GM20431 (cell line): ENCODE measurements around the gene RHOXF2.
"Not testable (repeated sequence)": the region's sequence is repeated elsewhere in the genome, so short reads cannot be mapped to it uniquely, and the experiment has no call there.

ENCODE experiments used
- in situ Hi-C: fragments of 300-500 bp; cut with MseI, MboI; formaldehyde crosslinking; loops from one replicate; pipeline ENCODE4 v1.15.0; 2020; ENCODE audit warnings: low sequenced_read_pairs; ENCODE audit not compliant: unreplicated experiment

The RHOXF2 gene, protein sequence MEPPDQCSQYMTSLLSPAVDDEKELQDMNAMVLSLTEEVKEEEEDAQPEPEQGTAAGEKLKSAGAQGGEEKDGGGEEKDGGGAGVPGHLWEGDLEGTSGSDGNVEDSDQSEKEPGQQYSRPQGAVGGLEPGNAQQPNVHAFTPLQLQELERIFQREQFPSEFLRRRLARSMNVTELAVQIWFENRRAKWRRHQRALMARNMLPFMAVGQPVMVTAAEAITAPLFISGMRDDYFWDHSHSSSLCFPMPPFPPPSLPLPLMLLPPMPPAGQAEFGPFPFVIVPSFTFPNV

DNA sequence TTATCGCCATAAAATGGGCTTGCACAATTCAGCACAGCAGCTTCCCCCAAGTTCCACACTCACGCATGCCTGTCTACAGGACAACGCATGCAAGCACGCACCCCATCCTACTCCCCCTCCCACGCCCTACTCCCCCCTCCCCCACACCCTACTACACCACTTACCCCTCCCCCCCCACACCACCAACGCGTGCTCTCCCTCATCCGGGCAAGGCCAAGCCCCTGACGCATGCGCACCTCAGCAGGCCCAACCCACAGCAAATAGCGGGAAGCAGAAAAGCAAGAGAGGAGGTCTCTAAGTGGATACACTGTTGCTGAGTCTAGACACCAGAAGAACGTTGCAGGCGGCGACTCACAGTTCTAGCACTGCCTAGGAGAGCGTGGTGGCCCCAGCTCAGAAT, at the start of gene RHOXF2:
Gene RHOXF2, plus strand, starts transcription at position 301 of the 400 bp plus-strand sequence. CDS start 138 bp downstream, outside the sequence.
- in situ Hi-C loops = not testable (repeated sequence)

DNA sequence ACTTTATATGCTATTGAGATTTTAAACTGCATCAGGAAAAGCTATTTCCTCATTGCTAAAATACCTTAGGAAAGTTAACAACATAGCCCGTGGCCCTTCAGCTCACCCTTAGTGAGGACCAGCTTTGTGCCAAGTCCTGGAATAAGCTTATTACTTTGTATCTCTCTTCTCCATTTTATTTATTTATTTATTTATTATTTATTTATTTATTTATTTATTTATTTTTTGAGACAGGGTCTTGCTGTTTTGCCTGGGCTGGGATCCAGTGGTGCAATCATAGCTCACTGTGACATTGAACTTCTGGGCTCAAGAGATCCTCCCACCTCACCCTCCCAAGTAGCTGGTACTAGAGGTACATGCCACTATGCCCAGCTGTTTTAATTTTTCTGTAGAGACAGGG, 49.0 kb upstream of the RHOXF2 start:
- in situ Hi-C loops = no loop called here

DNA sequence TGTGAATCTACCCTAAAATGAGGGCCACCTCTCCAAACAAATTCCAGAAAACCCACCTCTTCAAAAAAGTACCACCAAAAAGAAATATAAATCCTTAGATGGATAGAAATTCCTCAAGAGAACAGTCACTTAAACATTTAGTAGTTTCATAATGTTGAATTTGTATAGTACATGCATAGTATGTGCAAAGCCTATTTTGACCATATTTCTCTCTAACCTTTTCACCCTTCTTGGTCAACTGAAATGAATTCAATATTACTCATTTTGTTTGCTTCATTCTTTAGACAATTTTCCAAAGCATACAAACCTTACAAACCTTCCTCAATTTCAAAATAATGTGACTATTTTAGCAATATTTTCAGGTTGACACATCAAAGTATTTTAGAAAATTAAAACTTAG, 46.8 kb upstream of the RHOXF2 start:
- in situ Hi-C loops = no loop called here

DNA sequence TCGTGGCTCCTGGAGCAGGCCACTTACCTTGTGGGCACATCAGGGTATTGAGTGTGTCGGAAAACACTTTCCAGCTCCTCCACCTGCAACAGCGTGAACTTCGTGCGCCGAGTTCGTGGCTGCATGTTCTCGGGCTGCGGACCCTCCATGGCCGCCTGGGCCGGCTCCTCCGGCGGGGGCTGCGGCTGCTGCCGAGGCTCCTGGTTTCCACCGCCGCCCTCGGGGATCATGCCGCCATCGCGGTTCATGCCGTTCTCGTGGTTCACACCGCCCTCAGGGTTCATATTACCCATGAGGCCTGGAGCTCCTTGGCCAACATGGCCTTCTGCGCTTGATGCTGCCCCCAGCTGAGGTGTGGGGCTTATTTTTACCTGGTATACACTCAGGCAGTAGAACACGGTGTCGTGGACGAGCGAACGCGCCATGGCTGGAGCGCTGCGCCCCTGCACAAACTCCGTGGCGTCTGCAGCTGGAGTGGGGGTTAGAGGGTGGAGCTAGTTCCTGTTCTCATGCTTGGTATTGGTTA, 42.9 kb upstream of the RHOXF2 start, which contains the start of gene RHOXF1:
Gene RHOXF1, minus strand, starts transcription at position 476 of the 526 bp plus-strand sequence. Its CDS starts 51 bp downstream, at position 425.
- in situ Hi-C loops = no loop called here

GRCh38 chrX:120120223-120120622, 38.2 kb upstream of the RHOXF2 start:
- in situ Hi-C loops = no loop called here

- in situ Hi-C loops = loop anchor here (25.0 kb wide), 1 partner anchor 163 kb away; no protein-coding TSS in a partner anchor
These were observed 33.0 kb upstream of the RHOXF2 start for GRCh38 chrX:120125444-120125843.

- in situ Hi-C loops = loop anchor here (25.0 kb wide), 1 partner anchor 166 kb away; no protein-coding TSS in a partner anchor
These were observed 30.0 kb upstream of the RHOXF2 start for GRCh38 chrX:120128306-120128846.

DNA sequence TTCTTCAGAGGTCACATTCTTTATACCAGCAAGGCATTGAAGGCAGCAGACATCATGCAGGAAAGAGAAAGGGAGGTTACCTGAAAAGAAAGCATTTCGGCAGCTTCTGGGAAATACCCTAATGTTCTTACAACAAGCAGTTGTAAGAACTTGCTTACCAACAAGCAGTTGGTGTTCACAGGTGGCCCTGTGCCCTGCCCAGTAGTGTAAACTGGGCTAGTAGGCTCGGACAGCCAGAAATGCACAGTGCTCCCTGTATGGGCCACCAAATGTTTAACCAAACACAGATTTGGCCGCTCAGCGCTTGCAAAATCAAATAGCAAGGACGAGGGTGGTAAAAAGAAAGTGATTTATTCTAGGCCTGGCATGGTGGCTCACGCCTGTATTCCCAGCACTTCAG, 22.3 kb upstream of the RHOXF2 start:
- in situ Hi-C loops = loop anchor here (25.0 kb wide), 1 partner anchor 174 kb away; no protein-coding TSS in a partner anchor

DNA sequence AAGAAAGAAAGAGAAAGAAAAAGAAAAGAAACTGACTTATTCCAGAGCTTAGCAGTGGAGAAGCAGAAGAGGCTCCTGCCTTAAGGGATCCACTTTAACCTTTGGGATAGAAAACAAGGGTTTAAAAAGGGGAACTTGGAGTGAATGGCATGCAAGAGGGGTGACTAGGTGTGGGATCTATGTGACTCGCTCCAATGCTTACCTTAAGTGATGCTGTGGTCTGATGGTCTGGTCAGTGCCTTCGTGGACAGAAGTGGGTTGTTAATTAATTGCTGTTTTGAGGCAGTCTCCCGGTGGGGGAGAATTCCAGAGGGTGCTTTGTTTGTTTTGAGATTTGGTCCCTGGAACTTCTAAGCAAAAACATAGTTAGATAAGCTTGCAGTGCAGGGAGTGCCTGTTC, 21.6 kb upstream of the RHOXF2 start:
- in situ Hi-C loops = loop anchor here (25.0 kb wide), 1 partner anchor 175 kb away; no protein-coding TSS in a partner anchor

DNA sequence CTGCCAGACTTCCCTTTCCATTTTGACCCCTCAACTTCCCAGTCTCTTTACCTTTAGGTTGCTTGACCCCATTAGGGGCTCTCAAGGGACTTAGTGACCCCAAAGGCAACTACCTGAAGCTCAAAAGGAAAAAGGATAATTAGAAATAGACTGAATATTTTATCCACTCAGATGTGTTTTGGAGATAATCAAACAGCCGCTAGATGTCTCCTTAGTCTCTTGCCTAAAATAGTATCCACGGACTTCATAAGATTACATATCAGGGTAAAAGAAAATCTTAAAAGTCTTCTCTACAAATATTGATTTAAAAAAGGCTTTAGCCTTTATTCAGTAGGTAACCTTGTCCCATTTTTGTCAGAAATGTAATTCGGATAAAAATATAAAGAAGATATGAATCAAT, 21.0 kb upstream of the RHOXF2 start:
- in situ Hi-C loops = loop anchor here (25.0 kb wide), 1 partner anchor 175 kb away; no protein-coding TSS in a partner anchor

- in situ Hi-C loops = loop anchor here (25.0 kb wide), 1 partner anchor 178 kb away; no protein-coding TSS in a partner anchor
These were observed 18.0 kb upstream of the RHOXF2 start for GRCh38 chrX:120140293-120140981.

GRCh38 chrX:120144178-120144844, 14.1 kb upstream of the RHOXF2 start:
- in situ Hi-C loops = loop anchor here (25.0 kb wide), 1 partner anchor 182 kb away; no protein-coding TSS in a partner anchor

DNA sequence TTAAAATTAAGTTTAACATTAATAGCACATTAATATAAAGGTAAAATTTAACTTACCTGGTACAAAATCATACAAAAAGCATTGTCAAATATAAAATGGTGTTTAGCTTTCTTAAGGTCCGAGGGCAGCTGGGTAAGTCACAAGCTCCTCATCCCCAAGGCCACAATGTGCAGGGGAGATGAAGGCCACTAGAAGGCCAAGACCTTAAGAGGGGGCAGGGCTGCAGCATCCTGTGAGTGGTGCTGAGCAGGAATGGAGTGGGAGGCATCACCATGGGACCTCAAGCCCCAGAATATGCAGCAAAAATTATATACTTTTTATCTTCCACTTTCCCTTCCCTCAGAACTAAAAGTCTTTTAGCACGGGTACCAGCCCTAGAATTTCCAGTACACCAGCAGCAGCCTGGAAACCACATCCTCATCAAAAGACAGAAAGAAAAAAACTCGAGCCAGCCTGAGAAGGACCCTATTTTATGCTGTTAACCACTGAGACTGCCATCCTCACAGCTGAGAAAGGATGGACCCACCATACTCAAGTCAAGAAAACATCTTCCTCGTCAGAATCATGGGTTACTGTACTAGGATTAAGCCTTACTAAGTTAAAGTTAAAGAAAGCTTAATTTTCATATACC, 13.0 kb upstream of the RHOXF2 start:
- in situ Hi-C loops = loop anchor here (25.0 kb wide), 1 partner anchor 183 kb away; no protein-coding TSS in a partner anchor

- in situ Hi-C loops = loop anchor here (25.0 kb wide), 1 partner anchor 184 kb away; no protein-coding TSS in a partner anchor
These were observed 12.1 kb upstream of the RHOXF2 start for GRCh38 chrX:120146323-120146722.

- in situ Hi-C loops = loop anchor here (25.0 kb wide), 1 partner anchor 185 kb away; no protein-coding TSS in a partner anchor
These were observed 10.9 kb upstream of the RHOXF2 start for GRCh38 chrX:120147537-120147936.

DNA sequence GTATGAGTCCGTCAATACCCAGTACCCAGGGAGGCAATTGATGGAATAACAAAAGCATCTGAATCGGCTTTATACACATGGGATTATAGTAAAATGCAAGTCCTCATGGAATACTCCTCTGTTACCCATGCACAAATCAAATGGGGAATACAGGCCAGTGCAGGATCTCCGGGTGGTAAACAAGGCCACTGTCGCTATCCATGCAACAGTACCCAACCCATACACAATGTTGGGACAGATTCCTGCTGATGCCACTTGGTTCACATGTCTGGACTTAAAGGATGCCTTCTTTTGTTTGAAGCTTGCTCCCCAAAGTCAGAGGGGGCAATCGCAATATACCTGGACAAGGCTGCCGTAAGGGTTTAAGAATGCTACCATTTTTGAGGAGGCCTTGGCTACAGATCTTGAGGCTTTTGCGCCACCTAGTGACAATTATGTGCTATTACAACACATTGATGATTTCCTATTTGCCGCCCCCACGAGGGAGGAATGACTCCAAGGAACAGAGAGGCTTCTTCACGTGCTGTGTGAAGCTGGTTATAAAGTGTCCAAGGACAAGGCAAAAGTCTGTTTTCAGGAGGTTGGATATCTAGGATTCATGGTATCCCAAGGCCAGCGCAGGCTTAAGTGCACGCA, 8.2 kb upstream of the RHOXF2 start:
- in situ Hi-C loops = not testable (repeated sequence)

- in situ Hi-C loops = not testable (repeated sequence)
These were observed 673 bp downstream of the RHOXF2 start for GRCh38 chrX:120159086-120159485.

- in situ Hi-C loops = not testable (repeated sequence)
These were observed 34.8 kb downstream of the RHOXF2 start for GRCh38 chrX:120193254-120193653.

DNA sequence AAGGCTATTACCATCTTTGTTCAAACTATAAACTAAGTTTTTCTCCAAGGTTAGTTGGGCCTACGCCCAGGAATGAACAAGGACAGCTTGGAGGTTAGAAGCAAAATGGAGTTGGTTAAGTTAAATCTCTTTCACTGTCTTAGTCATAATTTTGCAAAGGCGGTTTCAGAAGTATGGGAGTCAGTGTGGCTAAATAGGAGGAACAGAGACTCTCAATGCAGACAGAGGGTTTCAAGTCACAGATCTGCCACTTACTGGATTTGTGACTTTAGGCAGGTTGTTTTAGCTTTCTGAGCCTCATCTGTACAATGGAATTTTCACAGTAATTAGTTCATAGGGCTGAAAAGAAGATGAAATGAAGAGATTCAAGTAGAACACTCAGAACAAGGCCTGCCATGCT, 35.3 kb downstream of the RHOXF2 start:
- in situ Hi-C loops = not testable (repeated sequence)
